Smooth muscle cell (in vitro differentiated cells): ENCODE measurements around the gene CRIM1. TPM values are rescaled to one million over a fixed set of nuclear protein-coding genes. Genes with fewer than 3 reads are reported as not detected.

Experiments
- DNase-seq: peaks from one replicate; lab custom pipeline; 2025; ENCODE audit not compliant: unreplicated experiment; lab: John Stamatoyannopoulos, UW
- H2AFZ ChIP-seq: fragments of 200-600 bp; sonication (generic); 2 replicates; pipeline ENCODE4 v1.6.0; 2016; ENCODE audit warnings: antibody characterized with exemption, low read depth, mild to moderate bottlenecking
- H3F3A ChIP-seq: fragments of 200-600 bp; sonication (generic); 2 replicates; pipeline ENCODE4 v1.6.0; 2017; ENCODE audit warnings: antibody characterized with exemption, low read depth
- H3K27ac ChIP-seq: fragments of 200-600 bp; sonication (generic); 2 replicates; pipeline ENCODE4 v1.5.1; 2016; ENCODE audit warnings: low read depth, mild to moderate bottlenecking
- H3K27me3 ChIP-seq: fragments of 200-600 bp; sonication (generic); 2 replicates; pipeline ENCODE4 v1.6.1; 2016; ENCODE audit warnings: low read depth, mild to moderate bottlenecking
- H3K36me3 ChIP-seq: fragments of 200-600 bp; sonication (generic); 2 replicates; pipeline ENCODE4 v1.5.1; 2016; ENCODE audit warnings: low read depth
- H3K4me1 ChIP-seq: fragments of 200-600 bp; sonication (generic); 2 replicates; pipeline ENCODE4 v1.5.1; 2016; ENCODE audit warnings: low read depth
- H3K4me2 ChIP-seq: fragments of 200-600 bp; sonication (generic); 2 replicates; pipeline ENCODE4 v1.6.0; 2016; ENCODE audit warnings: mild to moderate bottlenecking
- H3K4me3 ChIP-seq: fragments of 200-600 bp; sonication (generic); 2 replicates; pipeline ENCODE4 v1.5.1; 2016; ENCODE audit warnings: mild to moderate bottlenecking
- H3K79me2 ChIP-seq: fragments of 200-600 bp; sonication (generic); 2 replicates; pipeline ENCODE4 v1.6.0; 2016; ENCODE audit warnings: low read depth, mild to moderate bottlenecking
- H3K9ac ChIP-seq: fragments of 200-600 bp; sonication (generic); 2 replicates; pipeline ENCODE4 v1.6.0; 2016; ENCODE audit warnings: low read depth
- H3K9me3 ChIP-seq: fragments of 200-600 bp; sonication (generic); replicated peaks from 2 replicates; pipeline ENCODE4 v1.5.1; 2016; ENCODE audit warnings: low read depth
- H4K20me1 ChIP-seq: fragments of 200-600 bp; sonication (generic); 2 replicates; pipeline ENCODE4 v1.6.0; 2016; ENCODE audit warnings: low read depth
- WGBS: methylation state at CpG from one replicate; pipeline ENCODE4 v1.1.7; 2016; ENCODE audit warnings: low lambda C conversion rate; 5-methylcytosine and 5-hydroxymethylcytosine counted together
- polyA plus RNA-seq: library from polyadenylated mRNA; unstranded; fragments of >200 nt; fragmentation: Nextera tagmentation; extraction: Ambion mirVana; gene quantifications from 2 replicates; pipeline ENCODE4 v1.2.1, GENCODE V29; 2016
- total RNA-seq: library from RNA; depleted of rRNA; stranded (reverse); fragments of >200 nt; gene quantifications from 2 replicates; pipeline ENCODE4 v1.2.3, GENCODE V29; 2014
- TF ChIP-seq, protein P1 (sequence below): fragments of 200-600 bp; sonication (generic); IDR thresholded peaks from 2 replicates; pipeline ENCODE4 v1.5.1; 2017; ENCODE audit warnings: borderline replicate concordance, mild to moderate bottlenecking, antibody characterized with exemption; ENCODE audit not compliant: insufficient read depth, poor library complexity, severe bottlenecking

The CRIM1 gene
- total and polyA plus RNA-seq, 2 experiments from 2014 or later = 10.1 to 28.0 TPM

DNA sequence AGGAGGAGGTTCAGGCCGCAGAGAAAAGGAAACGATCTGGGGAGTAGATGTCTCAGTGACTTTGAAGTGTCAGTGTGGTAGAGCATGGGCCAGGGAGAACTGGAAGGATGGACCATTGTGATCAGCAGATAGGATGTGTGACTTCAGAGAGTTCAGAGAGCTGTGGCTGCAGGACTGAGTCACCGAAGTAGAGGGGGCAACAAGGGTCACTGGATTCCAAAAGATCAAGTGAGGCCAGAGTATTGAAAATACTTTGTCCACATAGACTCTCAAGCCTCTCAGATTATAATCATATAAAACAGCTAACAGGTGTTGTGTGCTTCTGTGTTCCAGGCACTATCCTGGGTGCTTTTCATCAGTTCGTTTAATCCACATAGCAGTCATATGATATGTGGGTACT, 99.4 kb downstream of the CRIM1 start:
- no peak for DNase-seq
- no peak overlapping the region for H3K4me3 ChIP-seq
- no peak overlapping the region for H2AFZ ChIP-seq
- H3K79me2 ChIP-seq = no peaks in the 10 kb centered on the region
- H3K27ac ChIP-seq = no peak overlapping the region
- H3K4me1 ChIP-seq = peaks cover 9% of the 10 kb centered on the region
- H3K36me3 ChIP-seq = no peaks in the 10 kb centered on the region
- peaks cover 5% of the 10 kb centered on the region for H3F3A ChIP-seq
- TF ChIP-seq, protein P1, sequence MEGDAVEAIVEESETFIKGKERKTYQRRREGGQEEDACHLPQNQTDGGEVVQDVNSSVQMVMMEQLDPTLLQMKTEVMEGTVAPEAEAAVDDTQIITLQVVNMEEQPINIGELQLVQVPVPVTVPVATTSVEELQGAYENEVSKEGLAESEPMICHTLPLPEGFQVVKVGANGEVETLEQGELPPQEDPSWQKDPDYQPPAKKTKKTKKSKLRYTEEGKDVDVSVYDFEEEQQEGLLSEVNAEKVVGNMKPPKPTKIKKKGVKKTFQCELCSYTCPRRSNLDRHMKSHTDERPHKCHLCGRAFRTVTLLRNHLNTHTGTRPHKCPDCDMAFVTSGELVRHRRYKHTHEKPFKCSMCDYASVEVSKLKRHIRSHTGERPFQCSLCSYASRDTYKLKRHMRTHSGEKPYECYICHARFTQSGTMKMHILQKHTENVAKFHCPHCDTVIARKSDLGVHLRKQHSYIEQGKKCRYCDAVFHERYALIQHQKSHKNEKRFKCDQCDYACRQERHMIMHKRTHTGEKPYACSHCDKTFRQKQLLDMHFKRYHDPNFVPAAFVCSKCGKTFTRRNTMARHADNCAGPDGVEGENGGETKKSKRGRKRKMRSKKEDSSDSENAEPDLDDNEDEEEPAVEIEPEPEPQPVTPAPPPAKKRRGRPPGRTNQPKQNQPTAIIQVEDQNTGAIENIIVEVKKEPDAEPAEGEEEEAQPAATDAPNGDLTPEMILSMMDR = no peak
- no peak overlapping the region for H3K9ac ChIP-seq
- H3K4me2 ChIP-seq = no peak overlapping the region
- H4K20me1 ChIP-seq = peaks cover 12% of the 10 kb centered on the region
- no peaks in the 10 kb centered on the region for H3K27me3 ChIP-seq
- H3K9me3 ChIP-seq = no peaks in the 10 kb centered on the region
- 88% methylated on average over 4 of the region's 4 CpGs for WGBS

DNA sequence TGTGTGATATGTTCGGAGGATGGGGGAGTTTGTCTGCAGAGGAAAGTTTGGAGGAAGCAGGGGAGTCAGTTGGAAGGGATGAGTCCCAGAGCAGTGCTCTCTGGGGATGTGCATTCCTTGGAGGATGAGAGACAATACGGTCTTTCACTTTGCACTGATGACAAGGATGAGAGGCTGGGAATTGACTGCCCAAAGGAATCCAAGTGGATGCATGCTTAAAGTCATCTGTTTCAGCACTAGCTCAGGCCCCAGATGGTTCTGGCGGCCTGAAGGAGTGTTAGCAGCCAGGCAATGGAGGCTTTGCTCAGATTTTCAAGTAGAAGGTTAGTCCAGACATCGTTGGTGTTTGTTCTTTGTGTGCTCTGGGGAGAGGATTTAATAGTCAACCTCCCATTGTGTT, 100.2 kb downstream of the CRIM1 start:
- Histone ChIP-seq H3K27ac (no peak overlapping the region), H3K4me1 (peaks cover 7% of the 10 kb centered on the region)

DNA sequence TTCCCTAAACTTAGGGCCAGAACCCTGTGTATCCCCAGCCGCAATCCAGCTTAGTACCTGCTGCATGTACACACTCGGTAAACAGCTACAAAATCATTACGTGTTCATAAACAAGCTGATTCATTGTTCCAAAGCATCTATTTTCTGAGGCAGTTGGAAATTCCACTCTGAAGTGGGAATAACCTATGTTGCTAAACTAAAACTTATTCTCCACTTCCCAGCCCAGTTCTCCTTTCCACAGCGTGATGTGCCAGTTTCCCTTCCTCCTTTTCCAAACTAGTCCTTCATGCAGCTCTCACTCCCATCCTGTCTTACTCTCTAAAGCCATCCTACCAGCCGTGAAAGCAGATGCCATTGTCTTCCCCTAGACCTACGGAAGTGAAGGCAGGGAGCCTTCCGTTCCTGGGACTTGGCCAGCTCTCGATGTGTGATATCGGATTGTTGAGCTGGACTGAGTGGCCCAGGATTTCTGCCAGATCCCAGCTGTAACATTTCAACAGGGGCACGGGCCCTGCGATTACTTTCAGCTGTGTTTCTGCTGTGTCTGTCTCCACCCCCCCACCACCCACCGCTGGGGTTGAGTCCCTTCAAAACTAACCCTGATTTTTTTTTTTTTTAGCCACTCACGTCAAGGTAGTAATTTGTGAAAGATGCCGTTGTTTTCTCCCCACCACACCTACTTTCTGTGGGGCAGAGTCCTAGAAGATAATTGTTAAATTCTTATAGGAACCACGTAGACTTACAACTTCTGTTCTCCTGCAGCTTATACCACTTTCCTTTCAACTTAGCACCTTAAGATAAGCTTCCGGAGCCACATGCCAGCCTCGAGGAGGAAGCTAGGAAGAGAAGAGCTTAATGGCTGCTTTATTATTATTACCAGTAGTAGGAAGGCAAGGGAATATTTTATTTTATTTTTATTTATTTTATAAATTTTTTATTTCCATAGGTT, 100.9 kb downstream of the CRIM1 start:
- Histone ChIP-seq H3K27ac (no peak overlapping the region), H3K36me3 (no peaks in the 10 kb centered on the region), H3F3A (no peaks in the 10 kb centered on the region), H4K20me1 (peaks cover 4% of the 10 kb centered on the region), H3K4me1 (peaks cover 9% of the 10 kb centered on the region), H3K9me3 (no peaks in the 10 kb centered on the region), H3K4me2 (no peak overlapping the region), H3K9ac (no peak overlapping the region), H2AFZ (no peak overlapping the region), H3K4me3 (no peak overlapping the region), H3K79me2 (no peaks in the 10 kb centered on the region), H3K27me3 (no peaks in the 10 kb centered on the region)
- TF ChIP-seq, protein P1 = no peak
- no peak for DNase-seq
- WGBS = 81% methylated on average over 17 of the region's 17 CpGs

More for the DNA sequence above, 100.2 kb downstream of the CRIM1 start:
- 64% methylated on average over 4 of the region's 4 CpGs for WGBS
- Histone ChIP-seq H2AFZ (no peak overlapping the region), H3K9ac (no peak overlapping the region), H3K79me2 (no peaks in the 10 kb centered on the region), H3K36me3 (no peaks in the 10 kb centered on the region), H3K27me3 (no peaks in the 10 kb centered on the region), H3F3A (peaks cover 1% of the 10 kb centered on the region), H4K20me1 (peaks cover 11% of the 10 kb centered on the region), H3K9me3 (no peaks in the 10 kb centered on the region), H3K4me2 (no peak overlapping the region), H3K4me3 (no peak overlapping the region)
- no peak for DNase-seq
- TF ChIP-seq, protein P1 = no peak
